ENCODE data around the gene NUTM1.

GRCh38 chr15:34367101-34368081 lies 24.3 kb downstream of the NUTM1 start, which contains the start of gene LPCAT4:
- TF ChIP-seq EZH2 (IDR thresholded peaks at IDR 0.05; ENCODE audit: low read length): no peak
- TF ChIP-seq, protein P1, sequence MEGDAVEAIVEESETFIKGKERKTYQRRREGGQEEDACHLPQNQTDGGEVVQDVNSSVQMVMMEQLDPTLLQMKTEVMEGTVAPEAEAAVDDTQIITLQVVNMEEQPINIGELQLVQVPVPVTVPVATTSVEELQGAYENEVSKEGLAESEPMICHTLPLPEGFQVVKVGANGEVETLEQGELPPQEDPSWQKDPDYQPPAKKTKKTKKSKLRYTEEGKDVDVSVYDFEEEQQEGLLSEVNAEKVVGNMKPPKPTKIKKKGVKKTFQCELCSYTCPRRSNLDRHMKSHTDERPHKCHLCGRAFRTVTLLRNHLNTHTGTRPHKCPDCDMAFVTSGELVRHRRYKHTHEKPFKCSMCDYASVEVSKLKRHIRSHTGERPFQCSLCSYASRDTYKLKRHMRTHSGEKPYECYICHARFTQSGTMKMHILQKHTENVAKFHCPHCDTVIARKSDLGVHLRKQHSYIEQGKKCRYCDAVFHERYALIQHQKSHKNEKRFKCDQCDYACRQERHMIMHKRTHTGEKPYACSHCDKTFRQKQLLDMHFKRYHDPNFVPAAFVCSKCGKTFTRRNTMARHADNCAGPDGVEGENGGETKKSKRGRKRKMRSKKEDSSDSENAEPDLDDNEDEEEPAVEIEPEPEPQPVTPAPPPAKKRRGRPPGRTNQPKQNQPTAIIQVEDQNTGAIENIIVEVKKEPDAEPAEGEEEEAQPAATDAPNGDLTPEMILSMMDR (optimal IDR thresholded peaks at IDR 0.05 in 1 of 3, IDR thresholded peaks at IDR 0.05 in 1 of 3, conservative IDR thresholded peaks at IDR 0.05 in 1 of 3; ENCODE audit: extremely low read depth in 1 of 3, insufficient read depth in 2 of 3, low read length in 3 of 3): peak; percentile 78 to 98 (median 95)

All from keratinocyte (primary cell).